Activated T-helper 1 cell treated with anti-CD3 and anti-CD28 coated beads, Interleukin-2, amount 50 U/mL, for 16 hours (primary cell): ENCODE results near the gene ERBB3.
A peak's percentile ranks its signal among the peaks of the same experiment; 100 is the strongest.
"Not testable (repeated sequence)": the region's sequence is repeated elsewhere in the genome, so short reads cannot be mapped to it uniquely, and the experiment has no call there.

Experiments
- DNase-seq, 2 donors: peaks; one replicate each; pipeline ENCODE4 v3.0.0-alpha.2; 2020; ENCODE audit warnings: low read depth in 1 of 2, low spot score in 1 of 2

The ERBB3 gene

GRCh38 chr12:56079723-56080555 lies at the start of gene ERBB3:
Gene ERBB3 (plus strand): TSS chr12:56080165. CDS start chr12:56080301, 136 bp downstream.
- peak; percentile 33 to 55 for DNase-seq

- DNase-seq: no peak
These were observed 48.0 kb upstream of the ERBB3 start for GRCh38 chr12:56031987-56032386.

GRCh38 chr12:56034586-56035332 lies 45.2 kb upstream of the ERBB3 start:
- DNase-seq: no peak

- DNase-seq: no peak
These were observed 42.8 kb upstream of the ERBB3 start for GRCh38 chr12:56037161-56037560.

- DNase-seq: no peak
These were observed 41.8 kb upstream of the ERBB3 start for GRCh38 chr12:56038022-56038655.

- DNase-seq: no peak
These were observed 39.8 kb upstream of the ERBB3 start for GRCh38 chr12:56040151-56040550.

- no peak for DNase-seq
These were observed 38.9 kb upstream of the ERBB3 start for GRCh38 chr12:56040963-56041551.

- peak; percentile 74 to 85 for DNase-seq
These were observed 38.2 kb upstream of the ERBB3 start, which contains the start of gene RPS26 for GRCh38 chr12:56041552-56042429. Gene RPS26 (plus strand): TSS chr12:56041918. CDS start chr12:56042167, 249 bp downstream.

GRCh38 chr12:56042430-56042813 lies 37.5 kb upstream of the ERBB3 start:
- not testable (repeated sequence) for DNase-seq

GRCh38 chr12:56042843-56043242 lies 37.1 kb upstream of the ERBB3 start:
- no peak for DNase-seq

GRCh38 chr12:56046027-56046780 lies 33.8 kb upstream of the ERBB3 start:
- no peak for DNase-seq

- DNase-seq: no peak
These were observed 26.5 kb upstream of the ERBB3 start for GRCh38 chr12:56053407-56053893.

GRCh38 chr12:56059964-56060363 lies 20.0 kb upstream of the ERBB3 start:
- DNase-seq: not testable (repeated sequence)

GRCh38 chr12:56061982-56062381 lies 18.0 kb upstream of the ERBB3 start:
- no peak for DNase-seq

GRCh38 chr12:56062996-56063395 lies 17.0 kb upstream of the ERBB3 start:
- DNase-seq: no peak

GRCh38 chr12:56071648-56072047 lies 8.3 kb upstream of the ERBB3 start:
- DNase-seq: no peak

GRCh38 chr12:56074396-56074795 lies 5.6 kb upstream of the ERBB3 start:
- DNase-seq: no peak

- DNase-seq: not testable (repeated sequence)
These were observed 2.0 kb upstream of the ERBB3 start for GRCh38 chr12:56077966-56078365.

GRCh38 chr12:56078427-56078826 lies 1.5 kb upstream of the ERBB3 start:
- DNase-seq: no peak
